H9 (cell line): ENCODE data around the gene CREB5. TPM values are rescaled to one million over a fixed set of nuclear protein-coding genes. Genes with fewer than 3 reads are reported as not detected.

Experiments used
- DNase-seq: peaks from one replicate; pipeline ENCODE4 v3.0.0-alpha.2; 2017
- H2AFZ ChIP-seq: one replicate; pipeline ENCODE4 v1.6.1; 2013; ENCODE audit warnings: mild to moderate bottlenecking, low read length, control low read depth, moderate library complexity
- H2AK5ac ChIP-seq: 2 replicates; pipeline ENCODE4 v1.6.1; 2013; ENCODE audit warnings: low read length, control low read depth, mixed read lengths; ENCODE audit not compliant: insufficient read length
- H2BK120ac ChIP-seq: one replicate; pipeline ENCODE4 v1.6.1; 2013; ENCODE audit warnings: low read depth, mild to moderate bottlenecking, low read length, control low read depth, inconsistent platforms; ENCODE audit not compliant: poor library complexity, severe bottlenecking
- H2BK12ac ChIP-seq: 2 replicates; pipeline ENCODE4 v1.6.1; 2013; ENCODE audit warnings: low read length, control low read depth, mixed read lengths, low read depth; ENCODE audit not compliant: insufficient read length
- H2BK15ac ChIP-seq: 2 replicates; pipeline ENCODE4 v1.6.1; 2013; ENCODE audit warnings: low read depth, low read length, control low read depth
- H2BK20ac ChIP-seq: one replicate; pipeline ENCODE4 v1.6.1; 2013; ENCODE audit warnings: low read depth, mild to moderate bottlenecking, low read length, control low read depth, inconsistent platforms; ENCODE audit not compliant: poor library complexity, severe bottlenecking
- H2BK5ac ChIP-seq: 2 replicates; pipeline ENCODE4 v1.6.1; 2013; ENCODE audit warnings: low read length, control low read depth, mixed read lengths; ENCODE audit not compliant: insufficient read length
- H3K14ac ChIP-seq: 2 replicates; pipeline ENCODE4 v1.6.1; 2013; ENCODE audit warnings: low read length, control low read depth; ENCODE audit not compliant: insufficient read depth
- H3K18ac ChIP-seq: 2 replicates; pipeline ENCODE4 v1.6.1; 2013; ENCODE audit warnings: low read depth, mild to moderate bottlenecking, mixed read lengths, low read length, control low read depth; ENCODE audit not compliant: insufficient read length
- H3K23ac ChIP-seq: 2 replicates; pipeline ENCODE4 v1.6.1; 2013; ENCODE audit warnings: low read length, control low read depth, mixed read lengths, low read depth; ENCODE audit not compliant: insufficient read length
- H3K23me2 ChIP-seq: 2 replicates; pipeline ENCODE4 v1.6.1; 2013; ENCODE audit warnings: low read depth, mild to moderate bottlenecking, mixed read lengths, low read length, control low read depth; ENCODE audit not compliant: insufficient read length, poor library complexity, severe bottlenecking
- H3K27ac ChIP-seq: 2 replicates; pipeline ENCODE4 v1.5.1; 2013; ENCODE audit warnings: low read length, control low read depth, mixed read lengths, low read depth; ENCODE audit not compliant: insufficient read length
- H3K27me3 ChIP-seq: 2 replicates; pipeline ENCODE4 v1.6.1; 2013; ENCODE audit warnings: low read length, control low read depth, inconsistent platforms; ENCODE audit not compliant: insufficient read depth
- H3K4ac ChIP-seq: 2 replicates; pipeline ENCODE4 v1.6.1; 2013; ENCODE audit warnings: low read depth, mild to moderate bottlenecking, control low read depth, inconsistent platforms, low read length, moderate library complexity
- H3K4me1 ChIP-seq: 2 replicates; pipeline ENCODE4 v1.6.1; 2013; ENCODE audit warnings: low read length, control low read depth, inconsistent platforms; ENCODE audit not compliant: insufficient read depth
- H3K4me2 ChIP-seq: 2 replicates; pipeline ENCODE4 v1.6.1; 2013; ENCODE audit warnings: low read length, control low read depth, mixed read lengths; ENCODE audit not compliant: insufficient read length, insufficient read depth
- H3K56ac ChIP-seq: 2 replicates; pipeline ENCODE4 v1.6.1; 2013; ENCODE audit warnings: low read depth, mild to moderate bottlenecking, mixed read lengths, low read length, control low read depth; ENCODE audit not compliant: insufficient read length
- H3K79me1 ChIP-seq: 2 replicates; pipeline ENCODE4 v1.6.1; 2013; ENCODE audit warnings: low read depth, mild to moderate bottlenecking, moderate library complexity, low read length, control low read depth, inconsistent platforms; ENCODE audit not compliant: insufficient read depth, poor library complexity, severe bottlenecking
- H3K79me2 ChIP-seq: 2 replicates; pipeline ENCODE4 v1.6.1; 2013; ENCODE audit warnings: low read length, control low read depth, inconsistent platforms; ENCODE audit not compliant: insufficient read depth
- H3K9ac ChIP-seq: 2 replicates; pipeline ENCODE4 v1.6.1; 2013; ENCODE audit warnings: low read length, control low read depth, mixed read lengths; ENCODE audit not compliant: insufficient read length; ENCODE audit errors: extremely low read depth
- H3K9me3 ChIP-seq: one replicate; pipeline ENCODE4 v1.6.1; 2013; ENCODE audit warnings: low read depth, low read length, inconsistent platforms; ENCODE audit not compliant: control insufficient read depth
- H3T11ph ChIP-seq: one replicate; pipeline ENCODE4 v1.6.1; 2013; ENCODE audit warnings: mild to moderate bottlenecking, low read length, control low read depth, inconsistent platforms
- H4K20me1 ChIP-seq: one replicate; pipeline ENCODE4 v1.6.1; 2013; ENCODE audit not compliant: control insufficient read depth, insufficient read length, insufficient read depth
- H4K5ac ChIP-seq: 2 replicates; pipeline ENCODE4 v1.6.1; 2013; ENCODE audit warnings: low read depth, mild to moderate bottlenecking, mixed read lengths, low read length, control low read depth; ENCODE audit not compliant: insufficient read length
- H4K8ac ChIP-seq: replicated peaks from 2 replicates; pipeline ENCODE4 v1.6.1; 2013; ENCODE audit warnings: low read length, control low read depth, mixed read lengths, low read depth; ENCODE audit not compliant: insufficient read length
- H4K91ac ChIP-seq: 2 replicates; pipeline ENCODE4 v1.6.1; 2013; ENCODE audit warnings: low read depth, mild to moderate bottlenecking, moderate library complexity, mixed read lengths, low read length, control low read depth; ENCODE audit not compliant: insufficient read length
- H3K27ac Mint-ChIP-seq, 3 experiments: 2 replicates in 2 of 3; 3 replicates in 1 of 3; pipeline ENCODE4 v1.8.0; 2020 to 2021; ENCODE audit warnings: mixed read lengths in 3 of 3, mild to moderate bottlenecking in 1 of 3, moderate library complexity in 1 of 3
- H3K27me3 Mint-ChIP-seq: 2 replicates; pipeline ENCODE4 v1.8.0; 2021; ENCODE audit warnings: low read depth, mild to moderate bottlenecking, moderate library complexity, mixed read lengths
- H3K36me3 Mint-ChIP-seq, 3 experiments: 2 replicates in 2 of 3; 3 replicates in 1 of 3; pipeline ENCODE4 v1.8.0; 2020 to 2021; ENCODE audit warnings: low read depth in 3 of 3, mixed read lengths in 3 of 3; ENCODE audit not compliant: insufficient read depth in 1 of 3
- H3K4me1 Mint-ChIP-seq, 2 experiments: 2 replicates each; pipeline ENCODE4 v1.8.0; 2020; ENCODE audit warnings: mixed read lengths in 2 of 2
- H3K4me3 Mint-ChIP-seq, 2 experiments: 2 replicates in 1 of 2; 3 replicates in 1 of 2; pipeline ENCODE4 v1.8.0; 2020 to 2021; ENCODE audit warnings: mild to moderate bottlenecking in 2 of 2, mixed read lengths in 2 of 2, moderate library complexity in 1 of 2
- H3K9me3 Mint-ChIP-seq, 2 experiments: 2 replicates in 1 of 2; 3 replicates in 1 of 2; pipeline ENCODE4 v1.8.0; 2020; ENCODE audit warnings: mild to moderate bottlenecking in 2 of 2, mixed read lengths in 2 of 2, moderate library complexity in 1 of 2
- WGBS: extraction: QIAGEN DNeasy Blood & Tissue Kit; methylation state at CpG from one replicate; pipeline ENCODE4 v1.1.7; 2013; ENCODE audit warnings: missing lambda C conversion rate, low lambda C conversion rate, mixed read lengths; ENCODE audit not compliant: insufficient read length; ENCODE audit errors: extremely low coverage; 5-methylcytosine and 5-hydroxymethylcytosine counted together
- total RNA-seq: library from RNA; stranded (reverse); gene quantifications from 2 replicates; pipeline ENCODE4 v1.2.1, GENCODE V29; 2021
- TF ChIP-seq, protein P1 (sequence below): fragments of 200-600 bp; sonication (generic); conservative IDR thresholded peaks from 3 replicates; pipeline ENCODE4 v1.8.0; 2021; ENCODE audit warnings: antibody characterized with exemption, mild to moderate bottlenecking

The CREB5 gene
- total RNA-seq, 1 experiment from 2014 or later, result 4.0 TPM

DNA sequence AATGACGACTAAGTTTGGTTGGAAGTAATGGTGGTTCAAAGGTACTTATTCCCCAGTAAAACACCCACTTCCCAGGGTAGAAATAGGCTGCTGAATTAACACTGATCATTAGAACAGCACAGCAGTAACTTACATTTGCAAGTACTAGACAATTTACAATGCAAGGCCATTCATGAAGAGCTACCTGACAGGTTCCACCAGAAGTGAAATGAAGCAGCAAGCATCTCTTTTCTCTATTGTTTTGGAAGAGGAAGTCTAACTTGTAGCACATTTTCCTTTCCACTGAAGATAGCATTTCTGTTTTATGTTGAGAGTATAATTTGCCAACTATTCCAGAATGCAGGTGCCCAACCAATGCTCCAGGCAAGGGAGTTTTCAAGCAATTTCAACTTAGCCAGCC lies 145.9 kb downstream of the CREB5 start:
- Histone ChIP-seq H2BK20ac (no peak overlapping the region), H4K91ac (no peak overlapping the region), H2BK12ac (no peak overlapping the region), H3K56ac (no peak overlapping the region), H4K5ac (no peak overlapping the region), H3K4me2 (no peak overlapping the region), H3K23me2 (no peaks in the 10 kb centered on the region), H3K79me2 (no peaks in the 10 kb centered on the region), H2BK5ac (no peak overlapping the region), H2BK120ac (no peak overlapping the region), H3K18ac (no peak overlapping the region), H2AFZ (no peak overlapping the region), H2AK5ac (no peak overlapping the region), H3K14ac (no peak overlapping the region), H3K27ac (no peak overlapping the region), H3K23ac (no peak overlapping the region), H3T11ph (no peak overlapping the region), H3K4ac (no peak overlapping the region), H3K27me3 (no peaks in the 10 kb centered on the region), H3K9me3 (no peaks in the 10 kb centered on the region), H3K9ac (no peak overlapping the region), H4K8ac (no peak overlapping the region), H4K20me1 (no peaks in the 10 kb centered on the region), H3K79me1 (no peaks in the 10 kb centered on the region), H3K4me1 (peaks cover 5% of the 10 kb centered on the region), H2BK15ac (no peak overlapping the region)
- Mint-ChIP-seq H3K4me3 (no peak overlapping the region), H3K27ac (no peak overlapping the region), H3K27me3 (no peaks in the 10 kb centered on the region; the same call in 1 of the 2 replicates), H3K9me3 (no peaks in the 10 kb centered on the region; a peak in 1 of 5 replicates), H3K4me1 (peaks cover 23 to 28% of the 10 kb centered on the region in 2 experiments), H3K36me3 (no peaks in the 10 kb centered on the region)
- no peak for DNase-seq
- no CpG with 5 or more reads among the region's 1 CpG for WGBS
- TF ChIP-seq, protein P1, sequence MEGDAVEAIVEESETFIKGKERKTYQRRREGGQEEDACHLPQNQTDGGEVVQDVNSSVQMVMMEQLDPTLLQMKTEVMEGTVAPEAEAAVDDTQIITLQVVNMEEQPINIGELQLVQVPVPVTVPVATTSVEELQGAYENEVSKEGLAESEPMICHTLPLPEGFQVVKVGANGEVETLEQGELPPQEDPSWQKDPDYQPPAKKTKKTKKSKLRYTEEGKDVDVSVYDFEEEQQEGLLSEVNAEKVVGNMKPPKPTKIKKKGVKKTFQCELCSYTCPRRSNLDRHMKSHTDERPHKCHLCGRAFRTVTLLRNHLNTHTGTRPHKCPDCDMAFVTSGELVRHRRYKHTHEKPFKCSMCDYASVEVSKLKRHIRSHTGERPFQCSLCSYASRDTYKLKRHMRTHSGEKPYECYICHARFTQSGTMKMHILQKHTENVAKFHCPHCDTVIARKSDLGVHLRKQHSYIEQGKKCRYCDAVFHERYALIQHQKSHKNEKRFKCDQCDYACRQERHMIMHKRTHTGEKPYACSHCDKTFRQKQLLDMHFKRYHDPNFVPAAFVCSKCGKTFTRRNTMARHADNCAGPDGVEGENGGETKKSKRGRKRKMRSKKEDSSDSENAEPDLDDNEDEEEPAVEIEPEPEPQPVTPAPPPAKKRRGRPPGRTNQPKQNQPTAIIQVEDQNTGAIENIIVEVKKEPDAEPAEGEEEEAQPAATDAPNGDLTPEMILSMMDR, result no peak
